Fibroblast of the aortic adventitia (primary cell): ENCODE results near the gene TMEM200B. TPM values are rescaled to one million over a fixed set of nuclear protein-coding genes. Genes with fewer than 3 reads are reported as not detected.
"Not testable (repeated sequence)": the region's sequence is repeated elsewhere in the genome, so short reads cannot be mapped to it uniquely, and the experiment has no call there.

ENCODE experiments used
- DNase-seq: peaks from one replicate; pipeline ENCODE4 v3.0.0-alpha.2; 2010; ENCODE audit warnings: low read depth
- H3K4me3 ChIP-seq: 2 replicates; pipeline ENCODE4 v1.5.1; 2011; ENCODE audit warnings: low read depth, mild to moderate bottlenecking, control low read depth, low read length, moderate library complexity
- CTCF ChIP-seq: IDR thresholded peaks from 2 replicates; pipeline ENCODE4 v1.5.1; 2011; ENCODE audit warnings: mild to moderate bottlenecking, low read length, control low read depth, inconsistent platforms; ENCODE audit not compliant: insufficient read depth
- total RNA-seq: library from RNA; depleted of rRNA; stranded (reverse); fragments of >200 nt; gene quantifications from 2 replicates; pipeline ENCODE4 v1.2.3, GENCODE V29; 2012; ENCODE audit warnings: low replicate concordance

Gene TMEM200B
- total RNA-seq, 1 donor: 24.9 TPM

- H3K4me3 ChIP-seq: no peak overlapping the region
- DNase-seq: peak; percentile 64
- TF ChIP-seq CTCF: no peak
Observed at GRCh38 chr1:29136391-29136915, 12.8 kb upstream of the TMEM200B start.

GRCh38 chr1:29134695-29135028, 11.0 kb upstream of the TMEM200B start:
- no peak overlapping the region for H3K4me3 ChIP-seq
- no peak for DNase-seq
- TF ChIP-seq CTCF: no peak

- H3K4me3 ChIP-seq: no peak overlapping the region
- no peak for DNase-seq
- TF ChIP-seq CTCF: no peak
Observed at GRCh38 chr1:29133861-29134694, 10.4 kb upstream of the TMEM200B start.

GRCh38 chr1:29131056-29131455, 7.4 kb upstream of the TMEM200B start:
- not testable (repeated sequence) for DNase-seq, H3K4me3 ChIP-seq

GRCh38 chr1:29129916-29130315, 6.2 kb upstream of the TMEM200B start:
- DNase-seq: no peak
- no peak for TF ChIP-seq CTCF
- no peak overlapping the region for H3K4me3 ChIP-seq

- TF ChIP-seq CTCF: no peak
- DNase-seq: no peak
- no peak overlapping the region for H3K4me3 ChIP-seq
Observed at GRCh38 chr1:29128739-29129138, 5.0 kb upstream of the TMEM200B start.

GRCh38 chr1:29126198-29126597, 2.5 kb upstream of the TMEM200B start:
- no peak for TF ChIP-seq CTCF
- H3K4me3 ChIP-seq: no peak overlapping the region
- DNase-seq: no peak
